ENCODE measurements around the gene CNGA3.
"Not testable (repeated sequence)": the region's sequence is repeated elsewhere in the genome, so short reads cannot be mapped to it uniquely, and the experiment has no call there.

The CNGA3 gene

DNA sequence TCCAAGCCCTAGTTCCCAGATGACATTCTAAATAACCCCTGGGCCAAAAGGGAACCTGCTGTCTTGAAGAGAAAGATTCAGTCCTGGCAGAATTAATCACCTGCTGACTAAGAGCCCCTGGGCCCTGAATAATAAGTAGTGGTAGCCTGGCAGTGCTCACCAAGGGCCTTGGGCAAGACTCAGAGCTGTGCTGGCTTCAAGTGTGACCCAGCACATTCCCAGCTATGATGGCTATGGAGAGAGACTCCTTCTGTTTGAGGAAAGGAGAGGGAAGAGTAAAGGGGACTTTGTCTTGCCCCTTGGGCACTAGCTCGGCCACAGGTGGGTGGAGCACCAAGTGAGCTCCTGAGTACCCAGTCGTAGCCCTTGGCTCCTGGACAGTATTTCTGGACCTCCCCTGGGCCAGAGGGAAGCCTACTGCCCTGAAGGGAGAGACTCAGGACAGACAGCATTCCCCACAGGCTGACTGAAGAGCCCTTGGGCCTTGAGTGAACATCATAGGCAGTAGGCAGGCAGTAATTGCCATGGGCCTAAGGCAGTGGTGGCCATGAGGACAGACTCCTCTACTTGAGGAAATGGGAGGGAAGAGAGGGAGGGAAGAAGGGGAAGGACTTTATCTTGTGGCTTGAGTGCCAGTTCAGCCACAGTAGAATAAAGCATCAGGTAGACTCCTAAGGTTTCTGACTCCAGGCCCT is 58.4 kb downstream of the CNGA3 start:
- no peak for DNase-seq (ENCODE audit: low read depth)

DNA sequence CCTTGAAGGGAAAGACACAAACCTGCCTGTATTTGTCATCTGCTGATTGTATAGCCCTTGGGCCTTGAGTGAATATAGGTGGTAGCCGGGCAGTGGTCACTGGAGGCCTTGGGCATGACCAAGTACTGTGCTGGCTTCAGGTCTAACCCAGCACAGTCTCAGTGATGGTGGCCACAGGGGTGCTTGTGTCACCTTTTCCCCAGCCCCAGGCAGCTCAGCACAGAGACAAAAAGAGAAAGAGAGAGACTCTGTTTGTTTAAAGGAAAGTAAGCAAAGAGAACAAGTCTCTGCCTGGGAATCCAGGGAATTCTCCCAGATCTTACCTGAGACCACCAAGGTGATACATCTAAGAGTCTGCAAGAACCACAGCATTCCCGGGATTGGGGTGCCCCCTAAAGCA is 59.0 kb downstream of the CNGA3 start:
- no peak for DNase-seq (ENCODE audit: low read depth)

- DNase-seq (ENCODE audit: low read depth) = no peak
Observed at GRCh38 chr2:98408155-98408554, 61.9 kb downstream of the CNGA3 start.

- peak; percentile 29 for DNase-seq (ENCODE audit: low read depth)
Observed at GRCh38 chr2:98412751-98413458, 66.6 kb downstream of the CNGA3 start.

GRCh38 chr2:98414246-98414645 is 68.0 kb downstream of the CNGA3 start:
- DNase-seq (ENCODE audit: low read depth) = not testable (repeated sequence)

DNA sequence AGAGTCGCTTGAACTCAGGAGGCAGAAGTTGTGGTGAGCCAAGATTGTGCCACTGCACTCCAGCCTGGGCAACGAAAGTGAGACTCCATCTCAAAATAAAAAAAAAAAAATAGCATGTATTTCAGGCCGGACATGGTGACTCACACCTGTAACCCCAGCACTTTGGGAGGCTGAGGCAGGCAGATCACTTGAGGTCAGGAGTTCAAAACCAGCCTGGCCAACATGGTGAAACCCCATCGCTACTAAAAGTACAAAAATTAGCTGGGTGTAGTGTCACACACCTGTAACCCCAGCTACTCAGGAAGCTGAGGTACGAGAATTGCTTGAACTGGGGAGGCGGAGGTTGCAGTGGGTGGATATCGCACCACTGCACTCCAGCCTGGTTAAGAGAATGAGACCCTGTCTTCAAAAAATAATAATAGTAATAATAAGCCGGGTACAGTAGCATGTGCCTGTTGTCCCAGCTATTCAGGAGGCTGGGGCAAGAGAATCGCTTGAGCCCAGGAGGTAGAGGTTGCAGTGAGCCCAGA is 69.5 kb downstream of the CNGA3 start:
- DNase-seq (ENCODE audit: low read depth) = not testable (repeated sequence)

DNA sequence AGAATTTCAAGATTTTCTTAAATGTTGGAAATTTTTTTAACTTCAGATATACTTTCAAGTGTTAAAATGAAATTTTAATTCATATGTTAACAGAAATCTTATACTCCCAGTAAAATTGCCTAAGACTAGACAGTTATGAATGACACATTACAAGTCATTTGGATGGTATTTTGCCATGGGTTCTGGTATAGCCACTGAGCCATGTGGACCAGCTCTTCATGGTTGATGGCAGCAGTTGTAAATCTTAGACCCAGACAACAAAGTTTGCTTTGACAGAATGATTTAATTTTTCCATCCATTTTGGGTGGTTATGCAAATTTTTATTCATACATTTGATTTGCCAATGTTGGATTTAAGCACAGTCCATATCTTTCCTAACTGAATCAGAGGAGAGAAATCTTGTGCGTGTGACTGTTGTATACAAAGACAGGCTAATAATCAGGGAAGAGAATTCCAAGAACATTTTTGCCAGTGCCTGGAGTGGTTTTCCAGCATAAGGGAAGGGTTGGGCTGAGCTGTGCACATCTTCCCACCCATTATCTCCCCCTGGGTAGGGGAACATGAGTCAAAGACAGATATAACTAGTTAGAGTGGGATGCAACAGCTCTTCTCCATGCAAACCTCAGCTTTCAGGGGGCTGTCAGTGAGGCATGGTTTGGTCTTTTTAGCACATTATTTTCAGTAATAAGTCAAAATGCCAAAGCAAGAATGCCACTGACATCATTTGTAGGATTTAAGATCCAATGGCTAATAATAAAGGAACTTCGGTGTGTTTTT is 70.3 kb downstream of the CNGA3 start:
- no peak for DNase-seq (ENCODE audit: low read depth)

DNA sequence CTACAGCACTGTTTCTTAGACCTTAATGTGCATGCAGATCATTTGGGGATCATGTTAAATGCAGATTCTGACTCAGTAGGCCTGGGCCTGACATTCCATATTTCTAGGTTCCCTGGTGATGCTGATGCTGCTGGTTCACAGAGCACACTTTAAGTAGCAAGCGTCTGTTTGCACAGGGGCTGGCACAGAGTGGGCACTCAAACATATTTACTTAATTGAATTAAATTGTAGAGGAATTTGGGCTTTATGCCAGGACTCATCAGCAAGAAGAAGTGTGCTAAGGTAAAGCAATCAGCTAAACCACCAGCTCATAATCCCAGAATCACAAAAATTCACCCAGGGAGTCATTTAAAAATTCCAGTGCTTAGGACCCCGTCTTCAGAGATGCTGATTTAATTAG is 73.3 kb downstream of the CNGA3 start:
- no peak for DNase-seq (ENCODE audit: low read depth)

GRCh38 chr2:98419977-98420725 is 73.9 kb downstream of the CNGA3 start:
- no peak for DNase-seq (ENCODE audit: low read depth)

- DNase-seq (ENCODE audit: low read depth) = no peak
Observed at GRCh38 chr2:98422449-98422848, 76.2 kb downstream of the CNGA3 start.

- no peak for DNase-seq (ENCODE audit: low read depth)
Observed at GRCh38 chr2:98426771-98427170, 80.5 kb downstream of the CNGA3 start.

DNA sequence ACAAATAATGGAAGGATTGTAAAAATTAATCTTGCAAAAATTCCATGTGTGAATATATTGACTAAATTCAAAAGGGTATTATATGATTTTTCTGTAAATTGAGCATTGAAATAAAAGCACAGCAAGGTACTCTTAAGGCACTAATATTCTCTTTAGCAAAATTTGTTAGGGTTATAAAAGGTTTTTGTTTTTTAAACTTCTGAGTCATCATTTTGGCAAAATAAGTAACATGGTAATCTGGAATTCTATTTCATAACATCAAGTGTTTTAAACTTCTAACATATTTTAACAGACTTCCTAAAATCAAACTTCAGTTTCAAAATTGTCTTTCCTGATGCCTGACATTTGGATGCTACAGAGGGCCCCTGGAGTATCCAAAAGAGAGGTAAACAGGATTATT is 85.9 kb downstream of the CNGA3 start:
- no peak for DNase-seq (ENCODE audit: low read depth)

GRCh38 chr2:98433363-98433964 is 87.2 kb downstream of the CNGA3 start:
- no peak for DNase-seq (ENCODE audit: low read depth)

DNA sequence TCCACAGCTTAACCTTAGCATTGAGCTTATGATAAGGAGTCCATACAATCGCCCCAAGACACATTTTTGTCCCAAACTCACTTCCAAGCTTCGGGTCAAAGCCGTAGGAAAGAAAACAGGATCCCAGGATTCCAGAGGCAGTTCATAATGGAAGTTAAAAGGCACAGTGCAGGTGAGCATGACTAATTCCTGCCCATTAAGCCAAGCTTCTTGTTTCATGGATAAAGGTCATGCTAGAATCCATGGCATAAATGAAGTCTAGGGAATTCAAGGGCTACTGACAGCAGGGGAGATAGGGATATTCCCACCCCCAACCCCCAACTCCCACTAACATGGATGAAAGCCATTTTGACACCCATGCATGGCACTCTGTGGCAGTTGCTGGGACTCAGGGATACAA is 88.2 kb downstream of the CNGA3 start:
- DNase-seq (ENCODE audit: low read depth) = no peak

GRCh38 chr2:98435670-98436069 is 89.4 kb downstream of the CNGA3 start:
- not testable (repeated sequence) for DNase-seq (ENCODE audit: low read depth)

- DNase-seq (ENCODE audit: low read depth) = no peak
Observed at GRCh38 chr2:98436734-98437133, 90.5 kb downstream of the CNGA3 start.

- DNase-seq (ENCODE audit: low read depth) = no peak
Observed at GRCh38 chr2:98438190-98439133, 92.2 kb downstream of the CNGA3 start.

DNA sequence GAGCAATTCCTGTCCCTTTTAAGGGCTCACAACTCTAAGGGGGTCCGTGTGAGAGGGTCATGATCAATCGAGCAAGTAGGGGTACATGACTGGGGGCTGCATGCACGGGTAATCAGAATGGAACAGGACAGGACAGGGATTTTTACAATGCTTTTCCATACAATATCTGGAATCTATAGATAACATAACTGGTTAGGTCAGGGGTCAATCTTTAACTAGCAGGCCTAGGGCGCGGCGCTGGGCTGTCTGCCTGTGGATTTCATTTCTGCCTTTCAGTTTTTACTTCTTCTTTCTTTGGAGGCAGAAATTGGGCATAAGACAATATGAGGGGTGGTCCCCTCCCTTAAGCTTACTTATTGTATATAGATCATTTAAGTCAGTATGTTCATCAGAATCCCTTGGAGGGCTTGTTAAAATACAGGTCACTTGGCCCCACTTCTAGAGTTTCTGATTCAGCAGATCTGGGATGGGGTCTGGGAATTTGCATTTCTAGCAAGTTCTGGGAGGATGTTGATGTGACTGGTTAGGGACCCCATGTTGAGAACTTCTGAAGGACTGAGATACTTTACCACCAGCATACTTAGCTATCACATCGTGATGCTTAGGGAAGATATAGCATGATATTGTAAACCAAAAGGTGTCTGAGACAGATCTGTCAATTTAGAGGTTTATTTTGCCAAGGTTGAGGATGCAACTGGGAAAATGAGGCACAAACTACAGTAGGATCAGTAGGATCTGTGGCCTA is 95.6 kb downstream of the CNGA3 start:
- DNase-seq (ENCODE audit: low read depth) = no peak

GRCh38 chr2:98442488-98442887 is 96.2 kb downstream of the CNGA3 start:
- no peak for DNase-seq (ENCODE audit: low read depth)

All from stimulated activated CD8-positive, alpha-beta memory T cell treated with anti-CD3 and anti-CD28 coated beads, Interleukin-15, amount 100 ng/mL, for 1 hour (primary cell).